HG03135 (cell line): ENCODE measurements around the gene NPAS1.

Experiments
- ATAC-seq: cut with Tn5 transposase; IDR thresholded peaks from one replicate; pipeline ENCODE4 v1.9.1; 2021; ENCODE audit warnings: mild to moderate bottlenecking, moderate library complexity; ENCODE audit not compliant: unreplicated experiment

Gene NPAS1, protein sequence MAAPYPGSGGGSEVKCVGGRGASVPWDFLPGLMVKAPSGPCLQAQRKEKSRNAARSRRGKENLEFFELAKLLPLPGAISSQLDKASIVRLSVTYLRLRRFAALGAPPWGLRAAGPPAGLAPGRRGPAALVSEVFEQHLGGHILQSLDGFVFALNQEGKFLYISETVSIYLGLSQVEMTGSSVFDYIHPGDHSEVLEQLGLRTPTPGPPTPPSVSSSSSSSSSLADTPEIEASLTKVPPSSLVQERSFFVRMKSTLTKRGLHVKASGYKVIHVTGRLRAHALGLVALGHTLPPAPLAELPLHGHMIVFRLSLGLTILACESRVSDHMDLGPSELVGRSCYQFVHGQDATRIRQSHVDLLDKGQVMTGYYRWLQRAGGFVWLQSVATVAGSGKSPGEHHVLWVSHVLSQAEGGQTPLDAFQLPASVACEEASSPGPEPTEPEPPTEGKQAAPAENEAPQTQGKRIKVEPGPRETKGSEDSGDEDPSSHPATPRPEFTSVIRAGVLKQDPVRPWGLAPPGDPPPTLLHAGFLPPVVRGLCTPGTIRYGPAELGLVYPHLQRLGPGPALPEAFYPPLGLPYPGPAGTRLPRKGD

DNA sequence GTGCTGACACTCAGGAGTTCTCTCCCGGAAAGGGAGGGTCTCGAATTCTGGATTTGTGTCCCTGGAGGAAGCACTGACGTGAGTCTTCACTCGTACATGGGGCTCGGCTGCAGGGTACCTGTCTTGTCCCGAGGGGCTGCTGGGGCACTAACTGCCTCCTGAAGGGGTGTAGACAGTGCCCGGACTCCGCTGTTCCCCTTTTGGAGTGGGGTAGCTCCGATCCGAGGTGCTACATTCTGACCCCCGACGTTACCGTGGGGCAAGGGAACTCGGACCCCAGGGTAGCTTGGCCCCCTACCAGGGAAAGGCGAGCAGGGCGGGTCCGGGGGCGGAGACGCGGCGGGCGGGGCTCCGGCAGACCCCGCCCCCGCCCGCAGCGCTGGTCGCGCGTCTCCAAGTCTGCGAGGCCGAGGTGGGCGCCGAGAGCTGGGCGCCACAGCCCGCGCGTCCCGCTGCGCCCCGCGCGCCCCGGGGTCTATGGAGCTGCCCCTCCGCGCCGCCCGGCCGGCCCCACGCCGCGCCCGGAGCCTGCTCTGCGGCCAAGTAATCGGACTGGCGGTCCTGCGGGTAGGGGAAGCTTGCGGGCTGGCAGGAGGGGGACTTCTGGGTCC lies at the start of gene NPAS1:
TSS of gene NPAS1 (plus strand) at position 407 of the 611 bp plus-strand sequence. CDS start 1,211 bp downstream, outside the sequence.
- no peak for ATAC-seq

DNA sequence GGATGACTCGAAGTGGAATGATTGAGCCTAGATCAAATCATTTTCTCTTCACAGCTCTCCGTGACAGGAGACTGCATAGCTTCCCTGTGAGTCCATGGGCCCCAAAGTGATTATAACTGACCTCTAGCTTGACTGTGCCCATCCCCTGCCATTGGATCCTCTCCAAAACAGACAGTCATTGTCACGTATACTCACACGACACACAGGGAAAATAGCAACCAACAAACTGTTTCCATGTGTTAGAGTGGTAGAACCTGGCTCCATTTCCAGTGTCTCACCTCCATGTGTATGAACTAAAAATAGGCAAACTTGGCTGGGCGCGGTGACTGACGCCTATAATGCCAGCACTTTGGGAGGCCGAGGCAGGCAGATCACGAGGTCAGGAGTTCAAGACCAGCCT lies 48.8 kb upstream of the NPAS1 start:
- ATAC-seq = no peak

DNA sequence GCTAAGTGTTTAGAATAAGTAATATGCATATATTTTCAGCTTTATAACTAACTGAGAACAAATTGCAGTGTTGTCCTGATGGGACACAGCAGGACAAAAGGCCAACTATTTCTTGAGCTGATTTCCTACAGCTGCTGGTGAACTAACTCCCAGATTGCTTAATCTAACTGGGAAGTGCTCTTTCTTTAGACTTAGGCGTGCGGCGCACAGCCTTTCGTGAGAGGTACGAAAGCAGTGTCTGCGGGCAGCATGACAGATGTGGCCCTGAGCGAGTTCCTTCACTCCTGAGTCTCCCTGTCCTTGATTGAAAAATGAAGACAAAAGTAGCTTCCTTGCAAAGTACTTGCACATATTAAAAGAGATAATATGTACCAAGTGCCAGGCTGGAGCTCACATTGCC lies 47.3 kb upstream of the NPAS1 start:
- no peak for ATAC-seq

DNA sequence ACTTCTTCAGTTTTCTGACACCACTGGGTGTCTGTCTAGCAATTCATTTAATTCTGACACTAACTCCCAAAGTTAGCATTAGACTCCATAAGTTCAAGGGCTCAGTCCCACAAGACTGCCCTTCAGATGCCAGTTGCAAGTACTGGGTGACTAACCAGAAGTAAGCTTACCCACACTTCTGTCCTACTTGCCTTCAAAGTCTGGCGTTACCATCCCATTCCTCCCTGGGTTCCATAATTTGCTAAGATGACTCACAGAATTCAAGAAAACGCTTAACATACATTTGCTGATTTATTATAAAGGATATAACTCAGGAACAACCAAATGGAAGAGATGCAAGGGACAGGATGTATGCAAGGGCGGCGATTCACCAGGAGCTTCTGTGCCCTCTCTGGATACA lies 45.5 kb upstream of the NPAS1 start:
- no peak for ATAC-seq

DNA sequence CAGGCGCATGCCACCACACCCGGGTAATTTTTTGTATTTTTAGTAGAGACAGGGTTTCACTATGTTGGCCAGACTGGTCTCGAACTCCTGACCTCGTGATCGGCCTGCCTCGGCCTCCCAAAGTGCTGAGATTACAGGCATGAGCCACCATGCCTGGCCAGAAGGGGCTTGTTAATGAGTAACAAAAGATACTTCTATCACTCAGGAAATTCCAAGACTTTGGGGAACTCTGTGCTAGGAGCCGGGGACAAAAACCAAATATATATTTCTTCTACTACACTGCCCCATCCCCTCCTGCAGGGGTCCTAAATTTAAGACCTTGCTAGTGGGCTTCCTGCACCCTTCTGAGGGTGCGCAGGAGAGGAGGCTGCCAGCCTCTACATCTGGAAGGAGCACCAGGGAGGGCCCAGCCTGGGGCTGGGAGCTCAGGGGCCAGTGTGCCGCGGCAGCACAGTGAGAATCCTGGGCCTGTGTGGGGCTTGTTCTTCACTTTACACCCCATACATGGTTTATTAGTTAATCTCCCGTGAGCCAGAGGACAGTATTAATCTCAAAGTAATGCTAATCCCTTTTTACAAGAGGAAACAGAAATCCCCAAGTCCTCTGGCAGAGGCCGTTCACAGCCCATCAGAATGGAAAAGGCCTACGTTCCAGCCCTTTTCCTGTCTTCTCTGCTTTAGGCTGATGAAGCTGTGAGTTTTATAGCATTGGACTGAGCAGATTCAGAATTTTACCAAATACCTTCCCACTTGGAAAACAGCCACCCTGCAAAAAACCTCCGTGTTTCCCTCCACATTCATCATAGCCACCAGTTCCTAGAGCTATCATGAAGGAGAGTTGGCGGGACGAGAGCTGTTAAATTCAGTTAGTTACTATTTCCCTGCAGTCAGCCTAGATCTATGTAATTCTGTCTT lies 44.4 kb upstream of the NPAS1 start:
- no peak for ATAC-seq

DNA sequence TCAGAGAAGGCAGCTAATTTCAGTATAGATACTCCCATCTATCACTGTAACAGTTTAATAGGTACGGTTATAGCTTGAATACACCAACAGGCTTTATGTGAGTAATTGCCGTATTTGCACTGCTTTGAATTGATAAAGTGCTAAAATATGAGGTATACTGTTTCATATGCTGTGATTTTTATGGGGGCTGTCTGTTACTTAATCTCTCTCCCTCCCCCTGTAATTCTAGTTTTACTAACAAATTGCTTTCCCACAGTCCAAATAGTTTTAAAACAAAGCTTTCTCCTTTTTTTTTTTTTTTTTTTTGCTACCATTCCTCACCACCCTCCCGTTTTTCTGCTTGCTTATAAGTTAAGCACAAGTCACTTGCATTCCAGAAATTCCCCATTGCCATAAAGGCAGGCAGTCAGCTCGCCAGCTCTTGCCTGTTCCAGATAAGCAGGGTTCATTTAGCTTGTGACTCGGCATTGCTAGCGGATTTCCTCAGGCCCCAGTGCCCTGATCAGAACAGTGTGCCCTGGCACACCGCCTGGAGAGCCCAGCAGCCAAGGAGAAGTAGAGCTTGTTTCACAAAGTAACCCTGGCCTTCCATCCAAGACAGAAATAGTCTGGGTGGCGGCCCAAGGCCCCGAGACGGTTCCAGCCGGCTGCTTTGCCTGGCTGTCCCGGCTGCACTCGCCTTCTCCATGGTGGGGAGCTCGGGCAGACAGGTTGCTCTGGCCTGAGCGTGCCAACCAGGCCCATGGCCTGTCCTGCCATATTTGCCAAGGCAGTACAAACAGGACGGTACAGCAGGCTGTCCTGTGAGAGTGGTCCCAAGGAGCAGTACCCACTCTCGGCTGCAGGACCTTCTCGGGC lies 43.5 kb upstream of the NPAS1 start:
- ATAC-seq = no peak

DNA sequence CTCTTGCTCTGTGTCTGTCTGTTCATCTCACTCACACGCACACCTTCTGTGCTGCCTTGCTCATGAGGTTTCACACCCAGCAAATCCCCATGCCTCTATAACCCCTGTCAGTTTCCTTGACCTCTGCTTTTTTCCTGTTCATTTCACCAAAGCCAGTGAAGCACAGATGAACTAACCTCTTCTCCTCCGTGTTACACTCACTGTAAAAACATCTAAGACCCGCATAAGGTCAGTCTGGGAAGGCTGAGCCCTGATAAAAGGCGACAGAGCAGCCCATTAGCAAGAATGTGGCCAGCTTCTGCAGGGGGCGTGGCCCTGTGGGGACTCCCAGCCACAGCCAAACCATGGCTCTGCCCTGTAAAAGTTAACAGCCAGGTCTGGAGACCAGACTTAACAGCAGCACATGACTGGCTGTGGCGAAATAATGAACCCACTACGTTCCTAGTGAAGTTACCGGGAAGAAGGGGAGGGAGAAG lies 42.8 kb upstream of the NPAS1 start:
- ATAC-seq = no peak

DNA sequence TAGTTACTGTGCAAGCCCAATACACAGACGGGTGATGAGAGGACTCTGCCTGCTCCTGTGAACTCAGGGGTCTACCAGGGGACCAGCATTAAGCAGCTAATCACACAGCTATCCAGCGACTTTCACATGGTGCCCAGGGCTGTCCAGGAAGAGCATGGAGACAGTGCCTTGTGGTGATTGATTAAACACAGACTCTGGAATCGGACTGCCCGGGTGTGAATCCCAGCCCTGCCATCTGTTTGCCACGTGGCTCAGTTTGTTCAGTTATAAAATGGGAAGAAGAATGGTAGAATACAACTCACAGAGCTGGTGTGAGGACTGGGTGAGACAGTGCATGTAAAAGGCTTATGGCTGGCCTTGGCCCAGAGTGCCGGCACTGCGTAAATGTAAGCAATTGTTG lies 42.1 kb upstream of the NPAS1 start:
- ATAC-seq = no peak

DNA sequence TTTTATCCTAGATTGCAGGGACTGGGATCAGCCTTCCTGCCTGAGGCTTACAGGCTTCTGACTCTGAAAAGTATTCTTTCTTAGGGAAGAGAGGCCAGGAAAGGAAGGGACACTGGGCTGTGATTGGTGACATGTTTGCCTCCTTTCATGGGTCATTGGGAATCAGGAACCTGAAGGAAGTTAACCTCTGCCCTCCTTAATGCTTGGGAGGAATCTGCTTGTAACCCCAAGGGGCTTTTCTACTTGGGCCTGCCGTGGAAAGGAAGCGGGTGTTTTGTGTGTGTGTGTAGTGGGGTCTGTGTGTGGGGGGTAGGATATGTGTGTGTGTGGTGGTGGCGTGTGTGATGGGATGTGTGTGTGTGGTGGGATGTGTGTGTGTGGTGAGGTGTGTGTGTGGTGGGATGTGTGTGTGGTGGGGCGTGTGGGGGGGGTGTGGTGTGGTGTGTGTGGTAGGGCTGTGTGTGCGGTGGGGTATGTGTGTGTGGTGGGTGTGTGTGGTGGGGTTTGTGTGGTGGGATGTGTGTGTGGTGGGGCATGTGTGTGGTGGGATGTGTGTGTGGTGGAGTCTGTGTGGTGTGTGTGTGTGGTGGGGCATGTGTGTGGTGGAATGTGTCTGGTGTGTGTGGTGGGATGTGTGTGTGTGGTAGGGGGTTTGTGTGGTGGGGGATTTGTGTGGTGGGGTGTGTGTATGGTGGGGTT lies 41.3 kb upstream of the NPAS1 start:
- ATAC-seq = no peak

DNA sequence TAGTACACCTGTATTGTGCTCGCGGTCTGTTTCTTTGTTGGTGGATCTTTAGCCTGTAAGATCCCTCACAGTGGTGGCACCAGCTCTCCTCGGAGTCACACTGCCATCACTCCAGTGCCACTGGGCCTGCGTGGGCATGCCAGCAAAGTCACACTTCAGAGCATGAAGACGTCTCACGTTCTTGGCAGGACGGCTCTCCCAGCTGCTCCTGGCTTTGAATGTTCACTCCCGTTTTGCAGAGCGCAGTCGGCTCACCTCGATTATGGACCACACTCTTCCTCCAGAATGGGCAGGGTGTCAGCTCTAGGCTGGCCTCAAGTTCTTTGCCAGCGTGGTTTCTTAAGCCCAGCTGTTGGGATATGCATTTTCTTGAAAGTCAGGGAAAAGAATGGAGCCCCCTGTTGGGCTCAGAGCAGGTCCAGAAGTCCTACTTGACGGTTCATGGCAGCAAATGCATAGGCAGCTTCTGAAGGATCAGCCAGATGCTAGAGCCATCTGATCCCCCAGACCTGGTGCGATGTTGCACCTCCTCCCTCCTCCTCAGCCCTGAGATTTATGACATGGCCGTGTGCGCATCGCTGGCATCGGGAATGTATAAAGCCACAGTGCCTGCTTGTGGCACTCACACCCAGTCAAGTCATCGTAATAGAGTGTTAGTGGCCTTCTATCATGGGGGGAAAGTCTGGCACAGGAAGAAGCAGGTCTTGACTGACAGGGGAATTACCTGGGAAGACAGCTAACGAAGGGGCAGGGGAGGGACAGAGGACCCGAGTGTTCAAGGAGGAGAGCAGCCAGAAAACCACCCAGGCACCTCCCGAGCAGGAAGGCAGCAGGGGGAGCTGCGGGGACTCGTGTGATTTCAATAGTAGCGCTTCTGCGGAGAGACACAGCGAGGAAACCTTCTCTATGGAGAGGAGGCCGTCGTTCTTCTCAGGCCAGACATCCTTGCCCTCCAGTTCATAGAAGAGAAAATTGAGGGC lies 40.2 kb upstream of the NPAS1 start:
- no peak for ATAC-seq

DNA sequence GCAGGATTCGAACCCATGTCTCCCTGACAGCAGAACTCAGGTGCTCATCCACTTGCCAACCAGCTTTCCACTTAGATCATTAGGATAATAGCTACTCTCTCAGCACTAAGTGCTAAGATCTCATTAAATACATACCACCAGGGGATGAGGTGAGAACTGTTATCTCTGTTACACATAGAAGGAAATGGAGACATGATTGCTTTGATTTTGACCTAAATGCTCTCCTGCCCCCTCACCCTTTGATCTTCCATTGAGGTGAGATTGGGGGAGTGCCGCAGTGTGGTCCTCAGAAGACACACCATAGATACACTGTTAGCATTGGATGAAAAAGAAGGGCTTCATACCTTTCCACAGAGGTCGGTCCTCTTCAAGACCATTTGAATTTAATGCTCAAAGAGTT lies 38.9 kb upstream of the NPAS1 start:
- no peak for ATAC-seq

DNA sequence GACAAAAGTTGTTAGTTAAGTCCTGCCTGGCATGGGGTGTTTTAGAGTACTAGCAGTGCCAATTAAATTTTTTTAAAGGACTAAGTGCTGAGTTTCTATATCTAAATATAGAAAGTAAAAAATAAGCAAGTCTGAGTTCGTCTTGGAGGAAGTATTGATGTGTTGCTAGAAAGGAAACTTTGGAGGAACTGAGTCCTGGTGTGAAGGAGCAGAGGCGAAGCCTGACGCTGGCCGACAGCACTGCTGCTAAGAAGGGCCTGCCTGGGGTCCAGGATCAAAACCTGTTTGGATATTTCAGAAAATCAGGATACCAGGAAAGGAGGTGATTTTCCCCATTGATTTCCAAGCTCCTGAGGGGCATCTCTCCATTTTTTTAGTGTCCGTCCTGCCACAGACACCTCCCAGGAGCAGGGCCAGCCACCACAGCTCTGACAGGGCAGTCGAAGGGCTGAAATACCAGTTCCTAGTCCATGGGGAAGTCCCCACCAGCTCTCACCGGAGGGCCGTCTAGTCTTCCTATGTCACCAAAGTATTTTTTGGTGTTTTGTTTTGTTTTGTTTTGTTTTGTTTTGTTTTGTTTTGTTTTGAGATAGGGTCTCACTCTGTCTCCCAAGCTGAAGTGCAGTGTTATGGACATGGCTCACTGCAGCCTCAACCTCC lies 38.2 kb upstream of the NPAS1 start:
- ATAC-seq = no peak

DNA sequence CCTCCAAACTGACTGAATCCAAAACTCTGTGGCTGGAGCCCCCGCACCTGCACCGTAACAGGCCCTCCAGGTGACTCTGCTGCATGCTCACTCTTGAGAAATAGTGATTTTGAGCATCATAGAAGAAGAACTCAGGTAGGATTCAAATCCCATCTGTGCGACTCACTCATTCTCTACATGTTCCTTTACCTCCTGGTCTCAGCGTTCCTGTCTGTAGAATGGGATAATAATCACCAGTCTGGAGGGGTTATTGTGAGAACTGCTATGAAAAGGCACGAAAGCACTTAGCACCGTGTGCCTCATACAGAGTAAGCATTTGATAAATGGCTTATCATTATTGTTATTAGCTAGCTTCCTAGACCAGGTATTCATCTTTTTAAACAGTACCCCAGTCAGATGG lies 36.5 kb upstream of the NPAS1 start:
- no peak for ATAC-seq

DNA sequence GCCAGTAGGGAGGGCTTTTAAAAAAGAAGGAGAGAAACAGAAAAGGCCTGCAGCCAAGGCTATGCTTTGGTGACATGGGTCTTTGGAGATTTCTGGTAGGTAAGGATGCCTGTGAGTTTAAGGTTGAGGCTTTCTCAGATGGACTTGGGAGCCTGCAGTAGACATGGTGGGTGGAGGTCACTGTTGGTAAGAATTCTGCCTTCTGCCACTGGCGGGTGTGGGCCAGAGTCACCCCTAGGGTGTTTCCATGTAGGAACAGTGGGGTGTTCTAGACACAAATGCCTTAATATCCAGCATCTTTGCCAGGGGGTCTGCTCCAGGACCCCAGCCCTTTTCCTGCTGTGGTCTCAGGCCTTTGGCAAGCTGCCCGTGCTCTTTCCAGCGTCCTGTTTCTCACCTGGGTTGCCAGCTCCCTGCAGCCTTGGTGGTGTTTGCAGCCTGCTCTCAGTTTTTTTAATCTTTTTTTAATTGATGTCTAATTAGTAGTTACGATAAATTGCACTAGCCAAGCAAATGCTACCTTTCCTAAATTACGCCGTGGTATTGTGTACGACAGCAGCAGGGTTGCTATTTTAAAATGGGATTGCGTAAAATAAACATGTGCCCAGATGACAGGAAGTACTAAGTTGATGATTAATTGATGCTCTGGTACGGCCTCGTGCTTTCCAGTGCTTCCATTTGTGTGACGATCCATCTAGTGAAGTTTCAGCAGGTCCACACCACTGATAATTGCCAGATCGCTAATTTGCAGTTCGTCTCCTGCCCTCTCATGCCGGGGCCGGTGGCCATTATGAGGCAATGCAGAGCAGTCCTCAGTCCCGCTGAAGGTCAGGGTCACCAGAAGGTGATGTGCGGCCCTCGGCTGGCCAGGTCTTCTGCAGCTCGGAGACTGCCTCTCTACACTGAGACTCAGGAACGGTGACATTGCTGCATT lies 35.3 kb upstream of the NPAS1 start:
- ATAC-seq = no peak

DNA sequence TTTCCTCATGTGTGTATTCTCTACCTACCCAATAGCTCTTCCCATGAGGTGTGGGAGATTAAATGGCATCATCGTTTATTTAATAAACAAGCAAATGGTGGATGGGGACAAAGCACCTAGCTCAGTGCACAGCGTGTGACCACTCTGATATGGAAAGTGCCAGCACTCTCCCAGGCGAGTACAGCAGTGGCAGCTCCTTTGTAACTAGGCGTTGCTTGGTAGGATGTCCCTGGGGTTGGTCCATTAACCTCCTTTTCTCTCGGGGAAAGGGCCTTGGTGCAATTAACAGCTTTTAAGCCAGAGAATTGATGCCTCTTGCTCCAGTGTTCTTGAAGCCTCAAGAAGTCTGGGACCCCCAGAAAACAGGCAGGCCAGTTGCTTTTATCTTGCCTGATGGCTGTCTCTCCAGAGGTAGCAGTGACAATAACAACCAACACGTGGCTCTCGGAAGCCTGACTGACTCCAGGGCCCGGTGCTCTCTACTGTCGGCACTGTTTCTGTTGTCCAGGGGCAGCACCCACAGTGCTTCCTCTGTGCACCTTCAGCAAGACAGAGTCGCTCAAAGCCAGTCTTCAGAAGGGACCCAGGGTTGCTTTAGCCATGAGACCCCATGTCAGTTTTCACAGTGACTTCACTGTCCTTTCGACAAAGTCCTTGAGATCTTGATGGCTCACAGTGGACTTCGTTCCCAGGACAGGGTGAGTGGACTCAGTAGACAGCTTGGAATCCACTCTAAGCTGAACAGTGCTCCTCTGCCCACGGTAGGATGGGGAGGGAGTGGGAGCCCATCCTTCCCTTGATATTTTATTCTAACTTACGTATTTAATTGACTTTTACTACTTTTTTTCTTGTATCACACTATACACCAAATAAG lies 33.9 kb upstream of the NPAS1 start:
- no peak for ATAC-seq
